ENCODE measurements around the gene KHDC4. TPM values are rescaled to one million over a fixed set of nuclear protein-coding genes. Genes with fewer than 3 reads are reported as not detected.

The KHDC4 gene
- total and polyA plus RNA-seq, 2 experiments from 2014 or later, result 15.7 to 40.3 TPM

DNA sequence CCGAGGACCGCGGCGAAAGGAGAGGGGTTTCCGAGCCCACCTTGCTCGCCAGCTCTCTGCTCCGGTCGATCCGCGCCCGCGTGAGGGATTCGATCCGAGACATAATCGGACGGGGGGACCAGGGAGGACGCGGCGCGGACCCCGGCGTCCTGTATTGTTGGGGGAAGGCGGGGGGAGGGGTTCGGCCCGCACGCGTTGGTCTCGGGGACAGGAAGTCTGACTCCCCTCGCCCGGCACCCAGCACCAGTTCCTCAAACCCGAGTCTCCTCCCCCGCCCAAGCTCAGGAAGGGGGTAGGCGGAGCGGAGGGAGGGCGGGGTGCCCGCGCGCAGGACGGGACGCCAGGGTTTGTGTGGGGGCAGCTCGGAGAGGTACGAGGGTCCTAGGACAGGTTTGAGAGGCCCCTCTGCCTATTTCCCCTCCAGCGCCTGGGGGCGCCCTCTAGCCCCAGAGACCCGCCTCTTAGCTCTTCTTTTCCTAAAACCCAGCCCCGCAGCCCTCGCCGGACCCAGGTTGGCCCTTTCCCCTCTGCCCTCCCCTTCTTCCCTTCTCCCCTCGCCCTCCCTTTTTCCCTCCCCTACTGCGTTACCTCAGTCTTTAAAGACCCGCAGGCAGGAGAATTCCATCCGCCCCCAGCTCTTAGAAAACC lies 44.2 kb upstream of the KHDC4 start, which contains the start of gene ARHGEF2:
Gene ARHGEF2 (minus strand): TSS at position 223 of the 648 bp plus-strand sequence. CDS start 120 bp downstream, at position 103.
- no peak for TF ChIP-seq EZH2 (IDR thresholded peaks at IDR 0.05; ENCODE audit: borderline replicate concordance)
- TF ChIP-seq, protein P1, sequence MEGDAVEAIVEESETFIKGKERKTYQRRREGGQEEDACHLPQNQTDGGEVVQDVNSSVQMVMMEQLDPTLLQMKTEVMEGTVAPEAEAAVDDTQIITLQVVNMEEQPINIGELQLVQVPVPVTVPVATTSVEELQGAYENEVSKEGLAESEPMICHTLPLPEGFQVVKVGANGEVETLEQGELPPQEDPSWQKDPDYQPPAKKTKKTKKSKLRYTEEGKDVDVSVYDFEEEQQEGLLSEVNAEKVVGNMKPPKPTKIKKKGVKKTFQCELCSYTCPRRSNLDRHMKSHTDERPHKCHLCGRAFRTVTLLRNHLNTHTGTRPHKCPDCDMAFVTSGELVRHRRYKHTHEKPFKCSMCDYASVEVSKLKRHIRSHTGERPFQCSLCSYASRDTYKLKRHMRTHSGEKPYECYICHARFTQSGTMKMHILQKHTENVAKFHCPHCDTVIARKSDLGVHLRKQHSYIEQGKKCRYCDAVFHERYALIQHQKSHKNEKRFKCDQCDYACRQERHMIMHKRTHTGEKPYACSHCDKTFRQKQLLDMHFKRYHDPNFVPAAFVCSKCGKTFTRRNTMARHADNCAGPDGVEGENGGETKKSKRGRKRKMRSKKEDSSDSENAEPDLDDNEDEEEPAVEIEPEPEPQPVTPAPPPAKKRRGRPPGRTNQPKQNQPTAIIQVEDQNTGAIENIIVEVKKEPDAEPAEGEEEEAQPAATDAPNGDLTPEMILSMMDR (IDR thresholded peaks at IDR 0.05; ENCODE audit: poor library complexity), result peak; percentile 44
- Histone ChIP-seq H3K9me2 (replicated peaks; ENCODE audit: insufficient read depth) (no peaks in the 10 kb centered on the region), H3K9me3 (ENCODE audit: low read depth) (no peaks in the 10 kb centered on the region), H3K27me3 (no peaks in the 10 kb centered on the region), H3K4me3 (peak within 1 kb of the TSS; percentile 96), H3K36me3 (replicated peaks; ENCODE audit: insufficient read depth, low read depth) (no peaks in the 10 kb centered on the region), H3K79me2 (peaks cover 82% of the 10 kb centered on the region), H3K27ac (peak within 1 kb of the TSS; percentile 87), H4K20me1 (ENCODE audit: insufficient read depth, poor library complexity, severe bottlenecking) (peaks cover 23% of the 10 kb centered on the region), H3K4me1 (ENCODE audit: insufficient read depth) (peaks cover 50% of the 10 kb centered on the region), H3K4me2 (peak within 1 kb of the TSS; percentile 82), H2AFZ (peak within 1 kb of the TSS; percentile 58)
- peak; percentile 76 for DNase-seq (ENCODE audit: low spot score)
- WGBS (ENCODE audit: low lambda C conversion rate, missing lambda C conversion rate), result 1% methylated on average over 21 of the region's 52 CpGs

DNA sequence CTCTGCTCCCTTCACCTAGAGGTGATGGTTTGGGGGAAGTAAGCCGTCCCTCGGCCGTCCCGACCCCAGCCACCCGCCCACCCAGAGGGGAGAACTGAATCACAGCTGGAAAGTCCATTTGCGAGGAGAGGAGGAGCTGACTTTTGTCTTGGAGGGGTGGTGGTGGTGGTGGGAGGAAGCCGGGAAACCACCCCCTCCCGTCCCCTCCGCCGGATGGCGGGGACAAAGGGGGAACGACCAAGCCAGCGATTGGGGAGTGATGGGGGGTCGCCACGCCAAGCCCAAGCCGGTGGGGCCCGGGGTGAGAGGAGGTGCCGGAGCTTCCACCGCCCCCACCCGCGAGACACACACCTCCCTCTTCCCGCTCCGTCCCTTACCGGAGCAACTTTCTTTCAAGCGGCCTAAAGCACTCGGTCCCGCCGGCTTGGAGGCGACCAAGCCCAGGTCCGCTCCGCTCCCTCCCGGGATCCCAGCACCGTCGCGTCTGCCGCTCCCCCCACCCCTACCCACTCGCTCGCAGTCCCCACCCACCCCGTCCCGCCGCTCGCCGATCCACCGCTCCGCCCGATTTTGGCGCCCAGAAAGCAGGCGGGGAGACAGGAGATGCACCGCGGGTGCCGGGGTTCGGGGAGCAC lies 43.6 kb upstream of the KHDC4 start:
- Histone ChIP-seq H3K36me3 (replicated peaks; ENCODE audit: insufficient read depth, low read depth) (no peaks in the 10 kb centered on the region), H2AFZ (peak overlapping the region; percentile 58), H4K20me1 (ENCODE audit: insufficient read depth, poor library complexity, severe bottlenecking) (peaks cover 24% of the 10 kb centered on the region), H3K4me2 (peak overlapping the region; percentile 82), H3K27me3 (no peaks in the 10 kb centered on the region), H3K4me3 (peak overlapping the region; percentile 96), H3K4me1 (ENCODE audit: insufficient read depth) (peaks cover 50% of the 10 kb centered on the region), H3K27ac (peak overlapping the region; percentile 87), H3K79me2 (peaks cover 89% of the 10 kb centered on the region), H3K9me3 (ENCODE audit: low read depth) (no peaks in the 10 kb centered on the region), H3K9me2 (replicated peaks; ENCODE audit: insufficient read depth) (no peaks in the 10 kb centered on the region)
- DNase-seq (ENCODE audit: low spot score), result peak; percentile 68
- 3% methylated on average over 32 of the region's 52 CpGs for WGBS (ENCODE audit: low lambda C conversion rate, missing lambda C conversion rate)
- TF ChIP-seq EZH2 (IDR thresholded peaks at IDR 0.05; ENCODE audit: borderline replicate concordance) (no peak), EZH2phosphoT487 (IDR thresholded peaks at IDR 0.05; ENCODE audit: low read depth, severe bottlenecking, unreplicated experiment) (no peak)
- TF ChIP-seq, protein P1 (IDR thresholded peaks at IDR 0.05; ENCODE audit: poor library complexity), result no peak

- no peak for TF ChIP-seq EZH2 (IDR thresholded peaks at IDR 0.05; ENCODE audit: borderline replicate concordance)
- TF ChIP-seq, protein P1 (IDR thresholded peaks at IDR 0.05; ENCODE audit: poor library complexity), result no peak
- no peak for TF ChIP-seq EZH2phosphoT487 (IDR thresholded peaks at IDR 0.05; ENCODE audit: low read depth, severe bottlenecking, unreplicated experiment)
- H3K4me2 ChIP-seq, result peak overlapping the region; percentile 82
- peak overlapping the region; percentile 96 for H3K4me3 ChIP-seq
- DNase-seq (ENCODE audit: low spot score), result no peak
- H3K27ac ChIP-seq, result peak overlapping the region; percentile 87
- H3K27me3 ChIP-seq, result no peaks in the 10 kb centered on the region
- H3K79me2 ChIP-seq, result peaks cover 90% of the 10 kb centered on the region
- H2AFZ ChIP-seq, result peak overlapping the region; percentile 58
- WGBS (ENCODE audit: low lambda C conversion rate, missing lambda C conversion rate), result 20% methylated on average over 4 of the region's 5 CpGs
- H3K36me3 ChIP-seq (replicated peaks; ENCODE audit: insufficient read depth, low read depth), result no peaks in the 10 kb centered on the region
- H4K20me1 ChIP-seq (ENCODE audit: insufficient read depth, poor library complexity, severe bottlenecking), result peaks cover 31% of the 10 kb centered on the region
- no peaks in the 10 kb centered on the region for H3K9me3 ChIP-seq (ENCODE audit: low read depth)
- H3K9me2 ChIP-seq (replicated peaks; ENCODE audit: insufficient read depth), result no peaks in the 10 kb centered on the region
- peaks cover 53% of the 10 kb centered on the region for H3K4me1 ChIP-seq (ENCODE audit: insufficient read depth)
Measured at GRCh38 chr1:155976913-155977689, 42.9 kb upstream of the KHDC4 start.

Measured in hepatocyte (in vitro differentiated cells).